ENCODE results near the gene RTN4R.
A peak's percentile ranks its signal among the peaks of the same experiment; 100 is the strongest.

The RTN4R gene

GRCh38 chr22:20240900-20241299, 27.2 kb downstream of the RTN4R start:
- no peak for DNase-seq

GRCh38 chr22:20240447-20240764, 27.7 kb downstream of the RTN4R start:
- DNase-seq, result peak in 1 of 2 donors; percentile 38

GRCh38 chr22:20239676-20240446, 28.3 kb downstream of the RTN4R start:
- no peak for DNase-seq

- peak in 1 of 2 donors; percentile 46 for DNase-seq
These were observed 29.0 kb downstream of the RTN4R start for GRCh38 chr22:20238901-20239675.

GRCh38 chr22:20238536-20238900, 29.6 kb downstream of the RTN4R start:
- DNase-seq, result peak in 1 of 2 donors; percentile 36

- DNase-seq, result peak in 1 of 2 donors; percentile 55
These were observed 30.4 kb downstream of the RTN4R start for GRCh38 chr22:20237480-20238440.

- no peak for DNase-seq
These were observed 31.9 kb downstream of the RTN4R start for GRCh38 chr22:20236052-20236717.

GRCh38 chr22:20235389-20235991, 32.6 kb downstream of the RTN4R start:
- DNase-seq, result no peak

- DNase-seq, result no peak
These were observed 33.2 kb downstream of the RTN4R start for GRCh38 chr22:20234760-20235388.

- no peak for DNase-seq
These were observed 33.8 kb downstream of the RTN4R start for GRCh38 chr22:20234314-20234682.

GRCh38 chr22:20233351-20234313, 34.5 kb downstream of the RTN4R start:
- DNase-seq, result no peak

GRCh38 chr22:20232781-20233180, 35.3 kb downstream of the RTN4R start:
- DNase-seq, result no peak

- no peak for DNase-seq
These were observed 35.9 kb downstream of the RTN4R start for GRCh38 chr22:20232237-20232598.

GRCh38 chr22:20231514-20232236, 36.4 kb downstream of the RTN4R start:
- DNase-seq, result no peak

- no peak for DNase-seq
These were observed 37.2 kb downstream of the RTN4R start for GRCh38 chr22:20230777-20231420.

GRCh38 chr22:20229916-20230775, 38.0 kb downstream of the RTN4R start:
- DNase-seq, result no peak

GRCh38 chr22:20228939-20229272, 39.2 kb downstream of the RTN4R start:
- no peak for DNase-seq
